Progenitor cell of endocrine pancreas (in vitro differentiated cells): ENCODE measurements around the gene HEXA. TPM values are rescaled to one million over a fixed set of nuclear protein-coding genes. Genes with fewer than 3 reads are reported as not detected.

ENCODE experiments used
- DNase-seq: peaks from one replicate; pipeline ENCODE4 v3.0.0; 2021; ENCODE audit warnings: low spot score; ENCODE audit not compliant: unreplicated experiment
- H3K27ac Mint-ChIP-seq: 2 replicates; pipeline ENCODE4 v1.8.0; 2021; ENCODE audit warnings: mild to moderate bottlenecking, moderate library complexity, mixed read lengths
- H3K27me3 Mint-ChIP-seq: 2 replicates; pipeline ENCODE4 v1.8.0; 2021; ENCODE audit warnings: mixed read lengths
- H3K36me3 Mint-ChIP-seq: 2 replicates; pipeline ENCODE4 v1.8.0; 2022; ENCODE audit warnings: mixed read lengths; ENCODE audit not compliant: insufficient read depth
- H3K4me1 Mint-ChIP-seq: 2 replicates; pipeline ENCODE4 v1.8.0; 2021; ENCODE audit warnings: low read depth, mixed read lengths
- H3K4me3 Mint-ChIP-seq: 2 replicates; pipeline ENCODE4 v1.8.0; 2021; ENCODE audit warnings: low read depth, mild to moderate bottlenecking, moderate library complexity, mixed read lengths
- H3K9me3 Mint-ChIP-seq: 2 replicates; pipeline ENCODE4 v1.8.0; 2021; ENCODE audit warnings: low read depth, mixed read lengths
- CTCF ChIP-seq: fragments of 200-600 bp; sonication (generic); IDR thresholded peaks from one replicate; pipeline ENCODE4 v1.5.0; 2021; ENCODE audit warnings: antibody characterized with exemption, mild to moderate bottlenecking; ENCODE audit not compliant: unreplicated experiment
- total RNA-seq: library from RNA; stranded (reverse); gene quantifications from 2 replicates; pipeline ENCODE4 v1.2.1, GENCODE V29; 2021

The HEXA gene
- total RNA-seq, 1 donor from 2014 or later, result 67.4 TPM

DNA sequence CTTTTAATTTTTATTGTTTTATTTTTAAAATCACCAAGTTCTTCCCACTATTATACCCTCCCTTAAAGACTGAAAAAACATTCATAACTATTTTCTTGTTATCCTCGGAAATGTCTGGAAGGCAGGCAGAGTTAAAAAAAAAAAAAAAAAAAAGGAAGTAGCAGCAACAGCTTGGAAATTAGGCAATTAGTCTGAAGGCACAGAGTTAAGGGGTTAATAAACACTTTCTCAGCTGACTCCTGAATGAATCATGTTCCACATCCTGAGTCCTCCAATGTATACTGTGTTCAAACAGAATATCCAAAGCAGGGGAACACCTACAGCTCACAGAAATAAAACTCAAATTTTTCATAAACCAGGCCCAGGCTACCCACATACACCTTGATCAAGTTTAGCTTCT is 5.8 kb downstream of the HEXA start:
- no peak for TF ChIP-seq CTCF
- DNase-seq, result no peak
- Mint-ChIP-seq H3K36me3 (peaks cover 7% of the 10 kb centered on the region), H3K27me3 (no peaks in the 10 kb centered on the region), H3K27ac (no peak overlapping the region), H3K4me1 (peaks cover 6% of the 10 kb centered on the region), H3K4me3 (no peak overlapping the region), H3K9me3 (no peaks in the 10 kb centered on the region)

- no peak overlapping the region for H3K27ac Mint-ChIP-seq
- H3K4me3 Mint-ChIP-seq, result no peak overlapping the region
- no peaks in the 10 kb centered on the region for H3K27me3 Mint-ChIP-seq
- H3K4me1 Mint-ChIP-seq, result no peaks in the 10 kb centered on the region
- H3K36me3 Mint-ChIP-seq, result peaks cover 7% of the 10 kb centered on the region
- no peaks in the 10 kb centered on the region for H3K9me3 Mint-ChIP-seq
- TF ChIP-seq CTCF, result no peak
- no peak for DNase-seq
These were observed 6.9 kb downstream of the HEXA start for GRCh38 chr15:72368899-72369298.

GRCh38 chr15:72368325-72368724 is 7.5 kb downstream of the HEXA start:
- no peak overlapping the region for H3K4me3 Mint-ChIP-seq
- DNase-seq, result no peak
- no peak for TF ChIP-seq CTCF
- H3K27me3 Mint-ChIP-seq, result no peaks in the 10 kb centered on the region
- no peak overlapping the region for H3K27ac Mint-ChIP-seq
- H3K9me3 Mint-ChIP-seq, result no peaks in the 10 kb centered on the region
- no peaks in the 10 kb centered on the region for H3K4me1 Mint-ChIP-seq
- peaks cover 7% of the 10 kb centered on the region for H3K36me3 Mint-ChIP-seq

DNA sequence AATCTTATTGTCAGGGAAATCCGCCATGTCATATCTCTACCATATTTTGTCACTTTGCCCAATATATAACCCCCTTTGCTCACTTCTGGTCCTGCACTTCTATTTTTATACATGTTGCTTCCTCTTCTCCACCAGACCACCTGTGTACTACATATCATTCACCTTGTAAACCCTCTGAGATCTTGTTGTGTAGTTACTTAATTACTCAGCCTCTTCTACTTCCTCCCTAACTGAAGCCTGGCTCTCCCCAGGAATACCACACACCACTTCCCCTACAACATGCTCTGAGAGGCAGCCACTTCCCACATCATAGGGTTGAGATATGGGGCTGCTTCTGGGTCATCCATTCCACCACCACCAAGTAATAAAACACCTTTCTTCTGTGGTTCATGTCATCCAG is 10.0 kb downstream of the HEXA start:
- DNase-seq, result no peak
- Mint-ChIP-seq H3K4me1 (no peaks in the 10 kb centered on the region), H3K36me3 (peaks cover 7% of the 10 kb centered on the region), H3K27me3 (no peaks in the 10 kb centered on the region), H3K27ac (no peak overlapping the region), H3K4me3 (no peak overlapping the region), H3K9me3 (no peaks in the 10 kb centered on the region)
- TF ChIP-seq CTCF, result no peak

GRCh38 chr15:72361176-72361575 is 14.6 kb downstream of the HEXA start:
- DNase-seq, result no peak
- H3K36me3 Mint-ChIP-seq, result no peaks in the 10 kb centered on the region
- no peaks in the 10 kb centered on the region for H3K27me3 Mint-ChIP-seq
- H3K4me1 Mint-ChIP-seq, result no peaks in the 10 kb centered on the region
- H3K27ac Mint-ChIP-seq, result no peak overlapping the region
- TF ChIP-seq CTCF, result no peak
- H3K4me3 Mint-ChIP-seq, result no peak overlapping the region
- H3K9me3 Mint-ChIP-seq, result no peaks in the 10 kb centered on the region
